GM12872 (cell line): ENCODE data around the gene SND1.

Experiments
- CTCF ChIP-seq: IDR thresholded peaks from 3 replicates; pipeline ENCODE4 v1.5.1; 2011; ENCODE audit warnings: low read depth, mild to moderate bottlenecking, low read length, moderate library complexity; ENCODE audit not compliant: insufficient read depth

Gene SND1

DNA sequence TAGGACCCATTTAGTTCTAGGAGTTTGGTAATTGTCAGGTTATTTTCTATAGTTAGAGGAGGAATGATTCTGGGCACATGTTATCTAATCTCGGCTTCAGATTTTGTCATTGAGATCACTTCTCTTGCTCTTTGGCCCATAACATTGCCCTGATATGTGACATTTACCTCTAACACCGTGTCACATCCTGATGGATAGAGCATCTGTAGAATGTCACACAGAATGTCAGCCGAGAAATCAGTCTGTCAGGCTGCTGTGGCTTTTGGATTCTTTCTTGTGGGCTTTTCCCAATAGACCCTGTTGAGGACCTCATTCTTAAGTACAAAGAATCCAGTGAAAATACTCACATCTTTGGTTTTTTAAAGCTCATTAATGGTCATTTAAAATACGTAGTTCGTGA is 236.8 kb downstream of the SND1 start:
- no peak for TF ChIP-seq CTCF

DNA sequence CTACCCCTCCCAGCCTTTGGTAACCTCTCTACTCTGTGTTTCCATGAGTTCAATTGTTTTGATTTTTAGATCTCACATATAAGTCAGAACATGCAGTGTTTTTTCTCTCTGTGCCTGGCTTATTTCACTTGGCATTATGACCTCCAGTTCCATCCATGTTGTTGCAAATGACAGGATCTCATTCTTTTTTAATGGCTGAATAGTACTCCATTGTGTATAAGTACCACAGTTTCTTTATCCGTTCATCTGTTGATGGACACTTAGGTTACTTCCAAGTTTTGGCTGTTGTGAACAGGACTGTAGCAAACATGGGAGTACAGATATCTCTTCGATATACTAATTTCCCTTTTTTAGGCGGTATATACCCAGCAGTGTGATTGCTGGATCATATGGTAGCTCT is 237.7 kb downstream of the SND1 start:
- TF ChIP-seq CTCF = no peak

- no peak for TF ChIP-seq CTCF
Observed at GRCh38 chr7:127890726-127891125, 238.7 kb downstream of the SND1 start.

DNA sequence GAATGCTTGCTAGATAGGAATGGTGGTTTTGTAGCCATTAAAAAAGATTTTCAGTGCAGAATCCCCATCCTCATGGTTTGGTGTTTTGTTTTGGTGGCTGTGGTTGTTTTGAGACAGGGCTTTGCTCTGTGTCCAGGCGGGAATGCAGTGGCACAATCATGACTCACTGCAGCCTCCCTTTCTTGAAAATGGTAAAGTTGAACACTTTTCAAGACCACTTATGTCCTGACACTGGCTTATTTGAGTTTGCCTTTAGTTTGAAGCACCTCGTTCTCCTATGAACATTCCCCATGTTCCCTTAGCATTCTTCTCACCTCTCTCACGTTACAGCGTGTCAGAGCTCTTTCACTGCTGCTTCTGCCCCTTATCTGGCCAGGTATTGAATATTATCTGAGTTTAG is 239.2 kb downstream of the SND1 start:
- no peak for TF ChIP-seq CTCF

GRCh38 chr7:127891854-127892438 is 240.0 kb downstream of the SND1 start:
- no peak for TF ChIP-seq CTCF

GRCh38 chr7:127892488-127893314 is 240.7 kb downstream of the SND1 start:
- TF ChIP-seq CTCF = no peak

GRCh38 chr7:127893547-127893946 is 241.6 kb downstream of the SND1 start:
- TF ChIP-seq CTCF = no peak
